K562 (cell line): ENCODE measurements around the gene IL1RL1.

ENCODE experiments used
- CBX8 ChIP-seq: fragments of 200-600 bp; sonication (generic); IDR thresholded peaks from 2 replicates; pipeline ENCODE4 v1.6.1; 2012; ENCODE audit warnings: borderline replicate concordance, mixed run types, low read depth, mild to moderate bottlenecking, moderate library complexity, mixed read lengths, low read length, control low read depth, inconsistent platforms; ENCODE audit not compliant: poor library complexity, severe bottlenecking; ENCODE audit errors: extremely low read depth
- CTCF ChIP-seq, 3 experiments: IDR thresholded peaks in 2 of 3; conservative IDR thresholded peaks in 1 of 3; 2 replicates each; pipeline ENCODE4 v1.5.1; 2011 to 2012; ENCODE audit warnings: low read length in 3 of 3, mild to moderate bottlenecking in 3 of 3, control low read depth in 2 of 3, improper control_type of control experiment in 1 of 3, inconsistent platforms in 1 of 3, low read depth in 1 of 3, mixed read lengths in 1 of 3, moderate library complexity in 1 of 3; ENCODE audit not compliant: insufficient read depth in 2 of 3
- ZNF318 ChIP-seq, 2 experiments: fragments of 450-650 bp; IDR thresholded peaks; 2 replicates each; pipeline ENCODE4 v1.6.1; 2016; ENCODE audit warnings: mild to moderate bottlenecking in 2 of 2, borderline replicate concordance in 1 of 2, low read depth in 1 of 2, moderate library complexity in 1 of 2

GRCh38 chr2:102383722-102384121 is 72.4 kb downstream of the IL1RL1 start:
- no peak for TF ChIP-seq ZNF318 (IDR thresholded peaks at IDR 0.05; ENCODE audit: borderline replicate concordance in 1 of 2, low read depth in 1 of 2)
- no peak for TF ChIP-seq CBX8
- no peak for TF ChIP-seq CTCF (IDR thresholded peaks at IDR 0.05 in 2 of 3, conservative IDR thresholded peaks at IDR 0.05 in 1 of 3; ENCODE audit: insufficient read depth in 2 of 3, low read depth in 1 of 3, low read length in 3 of 3)
